Mesenchymal stem cell (in vitro differentiated cells and primary cell): ENCODE data around the gene PTX4.

Source experiments
- DNase-seq: peaks from one replicate; pipeline ENCODE4 v3.0.0-alpha.2; 2013
- H2AFZ ChIP-seq: one replicate; pipeline ENCODE4 v1.6.1; 2013; ENCODE audit warnings: low read depth, mild to moderate bottlenecking, control low read depth, inconsistent platforms, low read length, moderate library complexity
- H2AK5ac ChIP-seq: 2 replicates; pipeline ENCODE4 v1.6.1; 2013; ENCODE audit warnings: low read length, moderate library complexity, mild to moderate bottlenecking, inconsistent platforms; ENCODE audit not compliant: severe bottlenecking
- H2BK120ac ChIP-seq: one replicate; pipeline ENCODE4 v1.6.1; 2013; ENCODE audit warnings: low read depth, mild to moderate bottlenecking, inconsistent platforms, low read length, moderate library complexity
- H2BK12ac ChIP-seq, 2 experiments: one replicate each; pipeline ENCODE4 v1.6.1; 2013; ENCODE audit warnings: inconsistent platforms in 2 of 2, low read length in 2 of 2, mild to moderate bottlenecking in 2 of 2, moderate library complexity in 2 of 2, control low read depth in 1 of 2
- H2BK15ac ChIP-seq: one replicate; pipeline ENCODE4 v1.6.1; 2013; ENCODE audit warnings: mild to moderate bottlenecking, low read depth, inconsistent platforms; ENCODE audit not compliant: poor library complexity, severe bottlenecking
- H2BK5ac ChIP-seq: 2 replicates; pipeline ENCODE4 v1.6.1; 2013; ENCODE audit warnings: low read depth, mild to moderate bottlenecking, low read length, control low read depth, inconsistent platforms; ENCODE audit not compliant: poor library complexity, severe bottlenecking
- H3K14ac ChIP-seq, 2 experiments: one replicate each; pipeline ENCODE4 v1.6.1; 2013; ENCODE audit warnings: inconsistent platforms in 2 of 2, low read length in 2 of 2, control low read depth in 1 of 2, mild to moderate bottlenecking in 1 of 2, moderate library complexity in 1 of 2
- H3K18ac ChIP-seq, 2 experiments: one replicate each; pipeline ENCODE4 v1.6.1; 2013; ENCODE audit warnings: inconsistent platforms in 2 of 2, low read length in 2 of 2, control low read depth in 1 of 2, low read depth in 1 of 2, mild to moderate bottlenecking in 1 of 2
- H3K23ac ChIP-seq, 2 experiments: one replicate each; pipeline ENCODE4 v1.6.1; 2013; ENCODE audit warnings: inconsistent platforms in 2 of 2, low read length in 2 of 2, mild to moderate bottlenecking in 2 of 2, moderate library complexity in 2 of 2, control low read depth in 1 of 2
- H3K27ac ChIP-seq: 2 replicates; pipeline ENCODE4 v1.5.1; 2013; ENCODE audit warnings: mild to moderate bottlenecking, moderate library complexity, low read length, control low read depth, inconsistent platforms; ENCODE audit not compliant: poor library complexity, severe bottlenecking
- H3K27me3 ChIP-seq, 2 experiments: 2 replicates each; pipeline versions ENCODE4 v1.6.1 to v1.7.0; 2013; ENCODE audit warnings: low read length in 2 of 2, mild to moderate bottlenecking in 2 of 2, moderate library complexity in 2 of 2, control low read depth in 1 of 2, inconsistent platforms in 1 of 2; ENCODE audit not compliant: control insufficient read depth in 1 of 2, insufficient read depth in 1 of 2
- H3K36me3 ChIP-seq, 2 experiments: 2 replicates each; pipeline versions ENCODE4 v1.6.1 to v1.7.0; 2013; ENCODE audit warnings: low read length in 2 of 2, control low read depth in 1 of 2, inconsistent platforms in 1 of 2, low read depth in 1 of 2, mild to moderate bottlenecking in 1 of 2; ENCODE audit not compliant: insufficient read depth in 2 of 2, control insufficient read depth in 1 of 2
- H3K4ac ChIP-seq, 2 experiments: one replicate each; pipeline ENCODE4 v1.6.1; 2013; ENCODE audit warnings: inconsistent platforms in 2 of 2, low read length in 2 of 2, mild to moderate bottlenecking in 2 of 2, moderate library complexity in 2 of 2, control low read depth in 1 of 2, low read depth in 1 of 2
- H3K4me1 ChIP-seq: 2 replicates; pipeline ENCODE4 v1.6.1; 2013; ENCODE audit warnings: low read depth, low read length, control low read depth; ENCODE audit not compliant: control insufficient read depth, insufficient read depth
- H3K4me2 ChIP-seq: 2 replicates; pipeline ENCODE4 v1.6.1; 2013; ENCODE audit warnings: low read length, mild to moderate bottlenecking, inconsistent platforms; ENCODE audit not compliant: poor library complexity, severe bottlenecking
- H3K4me3 ChIP-seq, 2 experiments: 2 replicates each; pipeline versions ENCODE4 v1.5.1 to v1.7.0; 2013; ENCODE audit warnings: low read length in 2 of 2, mild to moderate bottlenecking in 2 of 2, control low read depth in 1 of 2, low read depth in 1 of 2; ENCODE audit not compliant: insufficient read depth in 1 of 2
- H3K79me1 ChIP-seq: replicated peaks from 2 replicates; pipeline ENCODE4 v1.6.1; 2013; ENCODE audit warnings: mild to moderate bottlenecking, control low read depth, low read length, inconsistent platforms; ENCODE audit not compliant: poor library complexity, severe bottlenecking
- H3K9ac ChIP-seq: 2 replicates; pipeline ENCODE4 v1.7.0; 2013; ENCODE audit warnings: mild to moderate bottlenecking, low read length, moderate library complexity
- H3K9me3 ChIP-seq: 2 replicates; pipeline ENCODE4 v1.7.0; 2013; ENCODE audit warnings: mild to moderate bottlenecking, low read length; ENCODE audit not compliant: control insufficient read depth
- H4K8ac ChIP-seq: one replicate; pipeline ENCODE4 v1.6.1; 2013; ENCODE audit warnings: inconsistent platforms, mild to moderate bottlenecking, low read length, moderate library complexity
- H4K91ac ChIP-seq: one replicate; pipeline ENCODE4 v1.6.1; 2013; ENCODE audit warnings: mild to moderate bottlenecking, low read length, inconsistent platforms
- WGBS: methylation state at CpG from one replicate; pipeline ENCODE4 v1.1.7; 2013; ENCODE audit warnings: mixed read lengths; 5-methylcytosine and 5-hydroxymethylcytosine counted together

The PTX4 gene

DNA sequence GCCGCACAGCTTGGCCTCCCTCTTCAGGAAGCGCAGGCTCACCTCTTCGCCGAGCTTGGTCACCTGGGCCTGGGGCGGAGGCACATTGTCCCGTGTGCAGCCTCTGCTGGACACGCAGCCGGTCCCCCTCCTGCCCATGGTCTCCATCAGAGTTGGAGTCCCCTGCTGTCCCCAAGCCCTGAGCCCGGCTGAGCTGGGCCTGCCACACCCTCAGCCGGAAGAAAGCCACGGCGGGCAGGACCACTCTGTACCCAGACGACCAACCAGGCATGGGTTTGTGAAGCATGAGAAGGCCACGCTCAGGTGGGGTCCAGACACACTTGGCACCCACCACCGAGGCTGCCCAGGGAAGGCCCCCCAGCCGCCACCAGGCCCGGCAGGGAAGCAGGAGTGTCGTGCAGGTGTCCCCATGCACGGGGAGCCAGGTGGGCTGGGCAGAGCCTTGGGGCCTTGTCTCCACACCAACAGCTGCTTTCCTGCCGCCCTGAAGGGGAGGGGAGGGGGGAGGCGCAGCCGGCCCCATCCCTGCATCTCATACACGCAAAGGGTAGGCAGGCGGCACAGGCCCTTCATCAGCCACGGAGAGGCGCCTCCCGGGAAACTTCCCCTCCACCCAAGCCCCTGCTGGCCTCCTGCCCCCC, 49.6 kb downstream of the PTX4 start:
- peak overlapping the region; percentile 0 for H4K8ac ChIP-seq
- WGBS, result 87% methylated on average over 20 of the region's 27 CpGs
- no peak overlapping the region for H3K4me3 ChIP-seq
- H3K4me1 ChIP-seq, result peaks cover 16% of the 10 kb centered on the region
- no peak overlapping the region for H2BK12ac ChIP-seq
- no peaks in the 10 kb centered on the region for H3K79me1 ChIP-seq
- no peak overlapping the region for H3K23ac ChIP-seq
- no peak overlapping the region for H3K27ac ChIP-seq
- DNase-seq, result no peak
- H3K4ac ChIP-seq, result no peak overlapping the region
- H3K36me3 ChIP-seq, result peaks cover 0 to 5% of the 10 kb centered on the region in 2 experiments
- no peak overlapping the region for H2AFZ ChIP-seq
- no peaks in the 10 kb centered on the region for H3K9me3 ChIP-seq
- H4K91ac ChIP-seq, result no peak overlapping the region
- no peak overlapping the region for H3K18ac ChIP-seq
- no peak overlapping the region for H2BK15ac ChIP-seq
- no peak overlapping the region for H2BK5ac ChIP-seq
- H3K9ac ChIP-seq, result no peak overlapping the region
- H2AK5ac ChIP-seq, result no peak overlapping the region
- no peaks in the 10 kb centered on the region for H3K27me3 ChIP-seq
- no peak overlapping the region for H3K14ac ChIP-seq
- no peak overlapping the region for H3K4me2 ChIP-seq
- H2BK120ac ChIP-seq, result no peak overlapping the region

- Histone ChIP-seq H2AFZ (no peak overlapping the region), H3K18ac (no peak overlapping the region), H3K4me1 (peaks cover 16% of the 10 kb centered on the region)
Measured at GRCh38 chr16:1438229-1439057, 50.3 kb downstream of the PTX4 start.

DNA sequence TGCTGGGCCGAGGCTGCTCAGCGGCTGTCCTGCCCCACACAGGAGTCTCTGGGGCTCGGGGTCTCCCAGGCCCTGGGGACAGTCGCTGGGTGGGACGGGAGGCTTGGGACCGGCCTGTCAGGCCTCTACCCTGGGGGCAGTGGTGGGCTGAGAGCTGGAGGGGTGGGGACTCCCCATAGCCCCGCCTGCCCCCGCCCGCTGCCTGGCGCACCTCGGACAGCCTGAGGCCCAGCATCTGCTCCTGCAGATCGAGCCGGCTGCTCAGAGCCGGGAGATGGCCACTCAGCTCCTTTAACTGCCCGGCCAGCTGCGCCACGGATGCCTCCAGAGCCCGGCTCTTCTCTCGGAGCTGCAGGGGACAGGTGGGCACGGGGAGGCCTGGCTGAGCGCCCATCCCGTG, 51.1 kb downstream of the PTX4 start:
- Histone ChIP-seq H4K8ac (no peak overlapping the region), H3K79me1 (no peaks in the 10 kb centered on the region), H3K14ac (no peak overlapping the region), H3K4me1 (peaks cover 16% of the 10 kb centered on the region), H3K4me3 (no peak overlapping the region), H2AFZ (no peak overlapping the region), H3K36me3 (peaks cover 0 to 5% of the 10 kb centered on the region in 2 experiments), H2AK5ac (no peak overlapping the region), H3K27me3 (peaks cover 0 to 5% of the 10 kb centered on the region in 2 experiments), H2BK12ac (no peak overlapping the region), H3K4ac (no peak overlapping the region), H3K18ac (no peak overlapping the region), H2BK5ac (no peak overlapping the region), H2BK120ac (no peak overlapping the region), H4K91ac (no peak overlapping the region), H3K4me2 (no peak overlapping the region), H3K23ac (no peak overlapping the region), H3K9me3 (no peaks in the 10 kb centered on the region), H2BK15ac (no peak overlapping the region), H3K9ac (no peak overlapping the region), H3K27ac (no peak overlapping the region)
- no peak for DNase-seq
- WGBS, result 81% methylated on average over 20 of the region's 22 CpGs

More at GRCh38 chr16:1438229-1439057, 50.3 kb downstream of the PTX4 start:
- H3K36me3 ChIP-seq, result peaks cover 0 to 5% of the 10 kb centered on the region in 2 experiments
- no peak for DNase-seq
- no peak overlapping the region for H3K23ac ChIP-seq
- no peak overlapping the region for H4K8ac ChIP-seq
- H2BK12ac ChIP-seq, result no peak overlapping the region
- H3K27me3 ChIP-seq, result peaks cover 0 to 2% of the 10 kb centered on the region in 2 experiments
- no peak overlapping the region for H2BK5ac ChIP-seq
- WGBS, result 88% methylated on average over 35 of the region's 35 CpGs
- no peaks in the 10 kb centered on the region for H3K79me1 ChIP-seq
- H3K4ac ChIP-seq, result no peak overlapping the region
- H3K14ac ChIP-seq, result no peak overlapping the region
- no peak overlapping the region for H2AK5ac ChIP-seq
- peak overlapping the region; percentile 55 for H4K91ac ChIP-seq
- no peaks in the 10 kb centered on the region for H3K9me3 ChIP-seq
- H2BK120ac ChIP-seq, result no peak overlapping the region
- H3K4me2 ChIP-seq, result no peak overlapping the region
- H2BK15ac ChIP-seq, result no peak overlapping the region
- no peak overlapping the region for H3K27ac ChIP-seq
- H3K4me3 ChIP-seq, result no peak overlapping the region
- no peak overlapping the region for H3K9ac ChIP-seq

DNA sequence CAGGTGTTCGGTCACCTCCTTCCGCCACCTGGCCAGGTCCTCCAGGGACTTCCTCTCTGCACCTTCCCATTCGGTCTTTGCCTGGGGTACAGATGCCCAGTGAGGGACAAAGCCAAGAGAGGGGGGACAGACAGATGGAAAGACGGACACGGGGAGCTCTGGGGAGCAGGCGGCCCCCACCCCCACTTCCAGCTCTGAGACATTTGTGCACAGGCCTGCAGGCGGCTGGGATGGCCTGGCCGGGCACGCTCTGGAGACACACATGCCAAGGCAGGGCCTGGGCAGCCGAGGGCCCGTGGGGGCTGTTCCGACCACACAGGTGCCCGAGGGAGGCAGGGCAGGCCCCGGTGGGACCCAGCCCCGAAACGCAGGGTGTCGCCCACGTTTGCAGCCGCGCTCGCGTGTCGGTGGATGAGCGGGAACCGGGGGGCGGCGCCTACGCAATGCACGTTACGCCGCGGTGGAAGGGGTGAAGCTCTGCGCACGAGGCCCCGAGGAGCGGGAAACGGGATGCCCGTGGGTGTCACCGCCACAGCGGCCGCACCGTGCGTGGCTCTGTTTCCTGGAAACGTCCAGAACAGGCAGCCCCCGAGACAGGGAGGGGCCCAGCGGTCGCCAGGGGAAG, 51.9 kb downstream of the PTX4 start:
- no peak overlapping the region for H3K4me3 ChIP-seq
- peaks cover 16% of the 10 kb centered on the region for H3K4me1 ChIP-seq
- peaks cover 0 to 5% of the 10 kb centered on the region in 2 experiments for H3K36me3 ChIP-seq
- H2BK12ac ChIP-seq, result no peak overlapping the region
- no peak overlapping the region for H3K4ac ChIP-seq
- no peak for DNase-seq
- H2BK5ac ChIP-seq, result no peak overlapping the region
- H3K4me2 ChIP-seq, result no peak overlapping the region
- H2AK5ac ChIP-seq, result no peak overlapping the region
- peak overlapping the region; percentile 39 for H4K91ac ChIP-seq
- H4K8ac ChIP-seq, result no peak overlapping the region
- H3K27ac ChIP-seq, result no peak overlapping the region
- H2AFZ ChIP-seq, result no peak overlapping the region
- H3K14ac ChIP-seq, result no peak overlapping the region
- H3K9ac ChIP-seq, result no peak overlapping the region
- peaks cover 4 to 11% of the 10 kb centered on the region in 2 experiments for H3K27me3 ChIP-seq
- no peaks in the 10 kb centered on the region for H3K9me3 ChIP-seq
- H3K18ac ChIP-seq, result no peak overlapping the region
- 94% methylated on average over 44 of the region's 47 CpGs for WGBS
- H3K23ac ChIP-seq, result no peak overlapping the region
- no peaks in the 10 kb centered on the region for H3K79me1 ChIP-seq
- no peak overlapping the region for H2BK15ac ChIP-seq
- no peak overlapping the region for H2BK120ac ChIP-seq
